Mesenchymal stem cell (in vitro differentiated cells and primary cell): ENCODE data around the gene WIF1. TPM values are rescaled to one million over a fixed set of nuclear protein-coding genes. Genes with fewer than 3 reads are reported as not detected.

Source experiments
- DNase-seq: peaks from one replicate; pipeline ENCODE4 v3.0.0-alpha.2; 2013
- H2AFZ ChIP-seq: one replicate; pipeline ENCODE4 v1.6.1; 2013; ENCODE audit warnings: low read depth, mild to moderate bottlenecking, control low read depth, inconsistent platforms, low read length, moderate library complexity
- H2AK5ac ChIP-seq: 2 replicates; pipeline ENCODE4 v1.6.1; 2013; ENCODE audit warnings: low read length, moderate library complexity, mild to moderate bottlenecking, inconsistent platforms; ENCODE audit not compliant: severe bottlenecking
- H2BK120ac ChIP-seq: one replicate; pipeline ENCODE4 v1.6.1; 2013; ENCODE audit warnings: low read depth, mild to moderate bottlenecking, inconsistent platforms, low read length, moderate library complexity
- H2BK12ac ChIP-seq, 2 experiments: one replicate each; pipeline ENCODE4 v1.6.1; 2013; ENCODE audit warnings: inconsistent platforms in 2 of 2, low read length in 2 of 2, mild to moderate bottlenecking in 2 of 2, moderate library complexity in 2 of 2, control low read depth in 1 of 2
- H2BK15ac ChIP-seq: one replicate; pipeline ENCODE4 v1.6.1; 2013; ENCODE audit warnings: mild to moderate bottlenecking, low read depth, inconsistent platforms; ENCODE audit not compliant: poor library complexity, severe bottlenecking
- H2BK5ac ChIP-seq: 2 replicates; pipeline ENCODE4 v1.6.1; 2013; ENCODE audit warnings: low read depth, mild to moderate bottlenecking, low read length, control low read depth, inconsistent platforms; ENCODE audit not compliant: poor library complexity, severe bottlenecking
- H3K14ac ChIP-seq, 2 experiments: one replicate each; pipeline ENCODE4 v1.6.1; 2013; ENCODE audit warnings: inconsistent platforms in 2 of 2, low read length in 2 of 2, control low read depth in 1 of 2, mild to moderate bottlenecking in 1 of 2, moderate library complexity in 1 of 2
- H3K18ac ChIP-seq, 2 experiments: one replicate each; pipeline ENCODE4 v1.6.1; 2013; ENCODE audit warnings: inconsistent platforms in 2 of 2, low read length in 2 of 2, control low read depth in 1 of 2, low read depth in 1 of 2, mild to moderate bottlenecking in 1 of 2
- H3K23ac ChIP-seq, 2 experiments: one replicate each; pipeline ENCODE4 v1.6.1; 2013; ENCODE audit warnings: inconsistent platforms in 2 of 2, low read length in 2 of 2, mild to moderate bottlenecking in 2 of 2, moderate library complexity in 2 of 2, control low read depth in 1 of 2
- H3K27ac ChIP-seq: 2 replicates; pipeline ENCODE4 v1.5.1; 2013; ENCODE audit warnings: mild to moderate bottlenecking, moderate library complexity, low read length, control low read depth, inconsistent platforms; ENCODE audit not compliant: poor library complexity, severe bottlenecking
- H3K27me3 ChIP-seq, 2 experiments: 2 replicates each; pipeline versions ENCODE4 v1.6.1 to v1.7.0; 2013; ENCODE audit warnings: low read length in 2 of 2, mild to moderate bottlenecking in 2 of 2, moderate library complexity in 2 of 2, control low read depth in 1 of 2, inconsistent platforms in 1 of 2; ENCODE audit not compliant: control insufficient read depth in 1 of 2, insufficient read depth in 1 of 2
- H3K36me3 ChIP-seq, 2 experiments: 2 replicates each; pipeline versions ENCODE4 v1.6.1 to v1.7.0; 2013; ENCODE audit warnings: low read length in 2 of 2, control low read depth in 1 of 2, inconsistent platforms in 1 of 2, low read depth in 1 of 2, mild to moderate bottlenecking in 1 of 2; ENCODE audit not compliant: insufficient read depth in 2 of 2, control insufficient read depth in 1 of 2
- H3K4ac ChIP-seq, 2 experiments: one replicate each; pipeline ENCODE4 v1.6.1; 2013; ENCODE audit warnings: inconsistent platforms in 2 of 2, low read length in 2 of 2, mild to moderate bottlenecking in 2 of 2, moderate library complexity in 2 of 2, control low read depth in 1 of 2, low read depth in 1 of 2
- H3K4me1 ChIP-seq: 2 replicates; pipeline ENCODE4 v1.6.1; 2013; ENCODE audit warnings: low read depth, low read length, control low read depth; ENCODE audit not compliant: control insufficient read depth, insufficient read depth
- H3K4me2 ChIP-seq: 2 replicates; pipeline ENCODE4 v1.6.1; 2013; ENCODE audit warnings: low read length, mild to moderate bottlenecking, inconsistent platforms; ENCODE audit not compliant: poor library complexity, severe bottlenecking
- H3K4me3 ChIP-seq, 2 experiments: 2 replicates each; pipeline versions ENCODE4 v1.5.1 to v1.7.0; 2013; ENCODE audit warnings: low read length in 2 of 2, mild to moderate bottlenecking in 2 of 2, control low read depth in 1 of 2, low read depth in 1 of 2; ENCODE audit not compliant: insufficient read depth in 1 of 2
- H3K79me1 ChIP-seq: replicated peaks from 2 replicates; pipeline ENCODE4 v1.6.1; 2013; ENCODE audit warnings: mild to moderate bottlenecking, control low read depth, low read length, inconsistent platforms; ENCODE audit not compliant: poor library complexity, severe bottlenecking
- H3K9ac ChIP-seq: 2 replicates; pipeline ENCODE4 v1.7.0; 2013; ENCODE audit warnings: mild to moderate bottlenecking, low read length, moderate library complexity
- H3K9me3 ChIP-seq: 2 replicates; pipeline ENCODE4 v1.7.0; 2013; ENCODE audit warnings: mild to moderate bottlenecking, low read length; ENCODE audit not compliant: control insufficient read depth
- H4K8ac ChIP-seq: one replicate; pipeline ENCODE4 v1.6.1; 2013; ENCODE audit warnings: inconsistent platforms, mild to moderate bottlenecking, low read length, moderate library complexity
- H4K91ac ChIP-seq: one replicate; pipeline ENCODE4 v1.6.1; 2013; ENCODE audit warnings: mild to moderate bottlenecking, low read length, inconsistent platforms
- WGBS: methylation state at CpG from one replicate; pipeline ENCODE4 v1.1.7; 2013; ENCODE audit warnings: mixed read lengths; 5-methylcytosine and 5-hydroxymethylcytosine counted together
- polyA plus RNA-seq, 2 experiments: library from polyadenylated mRNA; stranded (reverse); fragments of 200-250 nt; gene quantifications; one replicate each; pipeline ENCODE4 v1.2.3, GENCODE V29; 2013

WIF1 gene
- polyA plus RNA-seq (2013, experiment 1 of 2): not detected
- polyA plus RNA-seq (2013, experiment 2 of 2): not detected

- Histone ChIP-seq H3K4me1 (peaks cover 12% of the 10 kb centered on the region), H3K4me3 (peak within 1 kb of the TSS; percentile 34 to 73), H3K79me1 (no peaks in the 10 kb centered on the region), H3K9ac (no peak within 1 kb of the TSS), H2BK15ac (no peak within 1 kb of the TSS), H3K9me3 (no peaks in the 10 kb centered on the region), H3K27ac (no peak within 1 kb of the TSS), H2BK120ac (no peak within 1 kb of the TSS), H3K4ac (no peak within 1 kb of the TSS), H3K4me2 (peak within 1 kb of the TSS; percentile 74), H3K36me3 (no peaks in the 10 kb centered on the region), H2AK5ac (no peak within 1 kb of the TSS), H4K91ac (no peak within 1 kb of the TSS), H2BK5ac (no peak within 1 kb of the TSS), H2BK12ac (no peak within 1 kb of the TSS), H3K14ac (no peak within 1 kb of the TSS), H3K23ac (no peak within 1 kb of the TSS), H3K27me3 (peaks cover 56 to 78% of the 10 kb centered on the region in 2 experiments), H2AFZ (no peak within 1 kb of the TSS), H3K18ac (no peak within 1 kb of the TSS), H4K8ac (no peak within 1 kb of the TSS)
- no peak for DNase-seq
- WGBS: 9% methylated on average over 72 of the region's 73 CpGs
Measured at GRCh38 chr12:65121049-65121955, at the start of gene WIF1. TSS of gene WIF1 (minus strand) at chr12:65121305. CDS start at chr12:65121191, 114 bp downstream.

- Histone ChIP-seq H4K91ac (no peak overlapping the region), H3K27ac (no peak overlapping the region), H3K18ac (peak overlapping the region; percentile 46 to 97), H3K9me3 (no peaks in the 10 kb centered on the region), H3K9ac (peak overlapping the region; percentile 97), H2BK12ac (no peak overlapping the region), H2BK5ac (no peak overlapping the region), H3K27me3 (peaks cover 0 to 7% of the 10 kb centered on the region in 2 experiments), H3K4me2 (peak overlapping the region; percentile 85), H3K4me1 (peaks cover 5% of the 10 kb centered on the region), H2BK120ac (peak overlapping the region; percentile 75), H3K4ac (peak overlapping the region; percentile 80 to 84), H3K36me3 (peaks cover 0 to 7% of the 10 kb centered on the region in 2 experiments), H3K4me3 (peak overlapping the region; percentile 88 to 97), H3K79me1 (no peaks in the 10 kb centered on the region), H3K23ac (peak overlapping the region; percentile 51 to 97), H3K14ac (peak overlapping the region in 1 of 2 experiments; percentile 83), H2AK5ac (no peak overlapping the region), H4K8ac (peak overlapping the region; percentile 7), H2BK15ac (peak overlapping the region; percentile 48), H2AFZ (peak overlapping the region; percentile 72)
- WGBS: 1% methylated on average over 46 of the region's 47 CpGs
- DNase-seq: peak; percentile 69
Measured at GRCh38 chr12:65170209-65170881, 49.2 kb upstream of the WIF1 start.

GRCh38 chr12:65169320-65170208 lies 48.5 kb upstream of the WIF1 start, which contains the start of gene LEMD3:
TSS of gene LEMD3 (plus strand) at chr12:65169583. CDS start at chr12:65169597, 14 bp downstream.
- Histone ChIP-seq H4K8ac (peak within 1 kb of the TSS; percentile 99), H3K36me3 (no peaks in the 10 kb centered on the region), H2BK120ac (peak within 1 kb of the TSS; percentile 75), H3K18ac (peak within 1 kb of the TSS; percentile 92 to 97), H3K9ac (peak within 1 kb of the TSS; percentile 97), H3K27ac (peak within 1 kb of the TSS; percentile 88), H3K4ac (peak within 1 kb of the TSS; percentile 80 to 84), H2BK12ac (no peak within 1 kb of the TSS), H4K91ac (peak within 1 kb of the TSS; percentile 72), H3K23ac (peak within 1 kb of the TSS; percentile 52 to 97), H2AFZ (peak within 1 kb of the TSS; percentile 97), H3K27me3 (peaks cover 0 to 7% of the 10 kb centered on the region in 2 experiments), H3K9me3 (no peaks in the 10 kb centered on the region), H3K14ac (peak within 1 kb of the TSS in 1 of 2 experiments; percentile 83), H2AK5ac (no peak within 1 kb of the TSS), H3K4me1 (peaks cover 5% of the 10 kb centered on the region), H3K79me1 (no peaks in the 10 kb centered on the region), H3K4me2 (peak within 1 kb of the TSS; percentile 85), H2BK5ac (peak within 1 kb of the TSS; percentile 89), H2BK15ac (peak within 1 kb of the TSS; percentile 100), H3K4me3 (peak within 1 kb of the TSS; percentile 88 to 97)
- under 1% methylated on average over 91 of the region's 91 CpGs for WGBS
- DNase-seq: peak; percentile 92
